NT2/D1 (cell line): Measurements from ENCODE around the gene ZNF574.

Experiments
- YY1 ChIP-seq: IDR thresholded peaks from 2 replicates; pipeline ENCODE4 v1.6.1; 2011; ENCODE audit not compliant: insufficient read length, insufficient read depth
- ZNF274 ChIP-seq: IDR thresholded peaks from 2 replicates; pipeline ENCODE4 v1.6.1; 2011; ENCODE audit warnings: mild to moderate bottlenecking, low read depth, low read length

GRCh38 chr19:42093926-42094325, 18.0 kb downstream of the ZNF574 start:
- no peak for TF ChIP-seq ZNF274
- TF ChIP-seq YY1, result no peak
